OCI-LY3 (cell line): Measurements from ENCODE around the gene HSD11B1L.

ENCODE experiments used
- H2AFZ ChIP-seq: fragments of 200-600, 300-600 bp; shearing (Covaris generic); 2 replicates; pipeline ENCODE4 v1.6.0; 2014; ENCODE audit warnings: antibody characterized with exemption, low read depth, low read length
- H3K27ac ChIP-seq: fragments of 200-600, 300-600 bp; sonication (generic); 2 replicates; pipeline ENCODE4 v1.5.1; 2014; ENCODE audit warnings: mild to moderate bottlenecking, low read length, moderate library complexity, mixed read lengths
- H3K27me3 ChIP-seq: fragments of 200-600, 300-600 bp; sonication (generic); 2 replicates; pipeline ENCODE4 v1.6.1; 2014; ENCODE audit warnings: low read depth, low read length, mixed read lengths
- H3K36me3 ChIP-seq: fragments of 200-600, 300-600 bp; sonication (generic); replicated peaks from 2 replicates; pipeline ENCODE3; 2014; ENCODE audit warnings: low read depth, low read length, mixed read lengths
- H3K4me1 ChIP-seq: fragments of 300-600, 200-600 bp; sonication (generic); 2 replicates; pipeline ENCODE4 v1.6.1; 2014; ENCODE audit warnings: low read length, mixed read lengths
- H3K4me2 ChIP-seq: fragments of 200-600, 300-600 bp; sonication (generic); 2 replicates; pipeline ENCODE4 v1.6.1; 2014; ENCODE audit warnings: low read length, mixed read lengths
- H3K4me3 ChIP-seq: fragments of 300-600, 200-600 bp; sonication (generic); 2 replicates; pipeline ENCODE4 v1.5.1; 2014; ENCODE audit warnings: antibody characterized with exemption, mild to moderate bottlenecking, low read length, moderate library complexity
- H3K79me2 ChIP-seq: fragments of 300-600, 200-600 bp; shearing (Covaris generic); 2 replicates; pipeline ENCODE4 v1.6.1; 2014; ENCODE audit warnings: mild to moderate bottlenecking, low read length, mixed read lengths
- H3K9ac ChIP-seq: fragments of 300-600, 200-600 bp; shearing (Covaris generic); 2 replicates; pipeline ENCODE4 v1.6.0; 2014; ENCODE audit warnings: mild to moderate bottlenecking, low read length, moderate library complexity
- H3K9me3 ChIP-seq: fragments of 200-600, 300-600 bp; shearing (Covaris generic); 2 replicates; pipeline ENCODE4 v1.6.1; 2014; ENCODE audit warnings: low read length, mixed read lengths; ENCODE audit not compliant: insufficient read depth
- H4K20me1 ChIP-seq: fragments of 200-600, 300-600 bp; sonication (generic); 2 replicates; pipeline ENCODE4 v1.6.1; 2016; ENCODE audit warnings: low read length, mixed read lengths; ENCODE audit not compliant: insufficient read depth
- CTCF ChIP-seq: fragments of 200-600, 300-600 bp; sonication (generic); IDR thresholded peaks from 2 replicates; pipeline ENCODE4 v1.5.1; 2014; ENCODE audit warnings: antibody characterized with exemption, low read length, low read depth
- EZH2phosphoT487 ChIP-seq: fragments of 200-600 bp; shearing (Covaris generic); IDR thresholded peaks from 2 replicates; pipeline ENCODE4 v1.6.1; 2018; ENCODE audit warnings: antibody characterized with exemption, mixed run types, low read depth

Gene HSD11B1L

GRCh38 chr19:5680437-5681368, at the start of gene HSD11B1L, which contains the start of gene MICOS13:
Gene HSD11B1L (plus strand): TSS chr19:5681027. CDS start chr19:5684833, 3,806 bp downstream.
Gene MICOS13 (minus strand): TSS chr19:5680516. CDS start chr19:5680486, 30 bp downstream.
- Histone ChIP-seq H3K27ac (peak within 1 kb of the TSS; percentile 65), H3K9me3 (no peaks in the 10 kb centered on the region), H2AFZ (peak within 1 kb of the TSS; percentile 81), H3K4me1 (peaks cover 12% of the 10 kb centered on the region; the same call in 1 of the 2 replicates), H3K4me3 (peak within 1 kb of the TSS; percentile 88), H3K36me3 (peaks cover 3% of the 10 kb centered on the region), H3K79me2 (peaks cover 12% of the 10 kb centered on the region), H3K27me3 (no peaks in the 10 kb centered on the region), H4K20me1 (no peaks in the 10 kb centered on the region), H3K4me2 (peak within 1 kb of the TSS; percentile 96), H3K9ac (peak within 1 kb of the TSS; percentile 92)
- no peak for TF ChIP-seq EZH2phosphoT487
- no peak for TF ChIP-seq CTCF

GRCh38 chr19:5631567-5632240, 49.1 kb upstream of the HSD11B1L start:
- Histone ChIP-seq H3K27me3 (no peaks in the 10 kb centered on the region), H2AFZ (no peak overlapping the region), H3K4me2 (no peak overlapping the region), H3K4me3 (no peak overlapping the region), H4K20me1 (peaks cover 95% of the 10 kb centered on the region), H3K36me3 (peaks cover 74% of the 10 kb centered on the region), H3K9ac (no peak overlapping the region), H3K79me2 (peaks cover 100% of the 10 kb centered on the region), H3K27ac (no peak overlapping the region), H3K4me1 (peaks cover 40% of the 10 kb centered on the region), H3K9me3 (no peaks in the 10 kb centered on the region)
- TF ChIP-seq EZH2phosphoT487 = no peak
- TF ChIP-seq CTCF = no peak

GRCh38 chr19:5632241-5632612, 48.6 kb upstream of the HSD11B1L start:
- Histone ChIP-seq H3K4me3 (no peak overlapping the region), H4K20me1 (peaks cover 91% of the 10 kb centered on the region), H3K4me2 (no peak overlapping the region), H2AFZ (no peak overlapping the region), H3K9ac (no peak overlapping the region), H3K9me3 (no peaks in the 10 kb centered on the region), H3K36me3 (peaks cover 69% of the 10 kb centered on the region), H3K79me2 (peaks cover 100% of the 10 kb centered on the region), H3K27ac (no peak overlapping the region), H3K27me3 (no peaks in the 10 kb centered on the region), H3K4me1 (peaks cover 35% of the 10 kb centered on the region)
- TF ChIP-seq CTCF (no peak), EZH2phosphoT487 (no peak)

- H3K4me1 ChIP-seq = peaks cover 31% of the 10 kb centered on the region
- H3K79me2 ChIP-seq = peaks cover 100% of the 10 kb centered on the region
- TF ChIP-seq CTCF (no peak), EZH2phosphoT487 (no peak)
- peaks cover 70% of the 10 kb centered on the region for H3K36me3 ChIP-seq
- no peaks in the 10 kb centered on the region for H3K9me3 ChIP-seq
- no peak overlapping the region for H2AFZ ChIP-seq
- H3K4me2 ChIP-seq = no peak overlapping the region
- H3K4me3 ChIP-seq = no peak overlapping the region
- H4K20me1 ChIP-seq = peaks cover 91% of the 10 kb centered on the region
- no peaks in the 10 kb centered on the region for H3K27me3 ChIP-seq
- no peak overlapping the region for H3K9ac ChIP-seq
- no peak overlapping the region for H3K27ac ChIP-seq
These were observed 48.2 kb upstream of the HSD11B1L start for GRCh38 chr19:5632657-5633056.
